ENCODE results near the gene HRH2.

Gene HRH2

DNA sequence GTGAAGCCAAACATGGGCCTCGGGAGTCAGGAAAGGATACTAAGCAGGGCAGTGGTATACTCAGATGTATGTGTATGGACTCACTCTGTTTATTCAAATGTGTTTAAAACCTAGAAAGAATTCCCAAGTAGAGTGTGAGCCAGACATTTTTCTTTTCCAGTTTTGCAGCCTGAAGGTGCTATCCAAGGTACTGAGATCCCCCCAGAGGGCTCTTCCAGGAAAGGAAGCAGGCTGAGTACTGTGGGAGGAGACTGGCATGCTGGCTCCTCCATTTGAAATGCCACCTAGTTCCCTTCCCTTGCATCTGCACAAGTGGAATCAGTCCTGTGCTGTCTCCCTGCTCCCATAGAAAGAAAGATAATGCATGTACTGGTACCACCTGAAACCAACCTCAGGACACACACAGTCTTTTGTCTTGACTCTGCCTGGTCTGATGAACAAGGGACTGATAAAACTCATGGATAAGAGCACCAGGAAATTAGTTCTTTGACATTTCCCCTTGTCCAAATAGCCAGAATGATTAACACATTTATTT lies 85.9 kb downstream of the HRH2 start:
- TF ChIP-seq, protein P1, sequence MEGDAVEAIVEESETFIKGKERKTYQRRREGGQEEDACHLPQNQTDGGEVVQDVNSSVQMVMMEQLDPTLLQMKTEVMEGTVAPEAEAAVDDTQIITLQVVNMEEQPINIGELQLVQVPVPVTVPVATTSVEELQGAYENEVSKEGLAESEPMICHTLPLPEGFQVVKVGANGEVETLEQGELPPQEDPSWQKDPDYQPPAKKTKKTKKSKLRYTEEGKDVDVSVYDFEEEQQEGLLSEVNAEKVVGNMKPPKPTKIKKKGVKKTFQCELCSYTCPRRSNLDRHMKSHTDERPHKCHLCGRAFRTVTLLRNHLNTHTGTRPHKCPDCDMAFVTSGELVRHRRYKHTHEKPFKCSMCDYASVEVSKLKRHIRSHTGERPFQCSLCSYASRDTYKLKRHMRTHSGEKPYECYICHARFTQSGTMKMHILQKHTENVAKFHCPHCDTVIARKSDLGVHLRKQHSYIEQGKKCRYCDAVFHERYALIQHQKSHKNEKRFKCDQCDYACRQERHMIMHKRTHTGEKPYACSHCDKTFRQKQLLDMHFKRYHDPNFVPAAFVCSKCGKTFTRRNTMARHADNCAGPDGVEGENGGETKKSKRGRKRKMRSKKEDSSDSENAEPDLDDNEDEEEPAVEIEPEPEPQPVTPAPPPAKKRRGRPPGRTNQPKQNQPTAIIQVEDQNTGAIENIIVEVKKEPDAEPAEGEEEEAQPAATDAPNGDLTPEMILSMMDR (IDR thresholded peaks at IDR 0.05; ENCODE audit: control insufficient read depth, extremely low read depth, insufficient read depth) = no peak
- no peak for DNase-seq (ENCODE audit: low read depth)
- no peak overlapping the region for H3K4me3 ChIP-seq (ENCODE audit: low read depth, low read length)

DNA sequence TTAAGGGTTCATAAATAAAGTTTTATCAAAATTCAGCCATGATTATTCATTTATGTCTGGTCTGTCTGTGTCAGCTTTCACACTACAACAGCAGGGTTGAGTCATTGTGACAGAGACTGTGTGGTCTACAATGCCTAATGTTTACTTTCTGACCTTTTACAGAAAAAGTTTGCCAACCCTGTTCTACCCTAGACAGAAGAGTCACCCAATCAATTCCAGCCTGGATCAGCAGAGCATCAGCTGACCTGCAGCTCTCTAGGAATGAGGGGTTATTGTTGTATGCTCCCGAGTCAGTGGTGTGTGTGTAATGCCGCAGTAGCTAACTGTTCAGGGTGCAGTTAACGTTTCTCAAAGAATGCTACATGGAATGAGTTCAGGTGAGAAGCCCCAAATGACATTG lies 87.3 kb downstream of the HRH2 start:
- TF ChIP-seq, protein P1 (IDR thresholded peaks at IDR 0.05; ENCODE audit: control insufficient read depth, extremely low read depth, insufficient read depth) = no peak
- no peak for DNase-seq (ENCODE audit: low read depth)

DNA sequence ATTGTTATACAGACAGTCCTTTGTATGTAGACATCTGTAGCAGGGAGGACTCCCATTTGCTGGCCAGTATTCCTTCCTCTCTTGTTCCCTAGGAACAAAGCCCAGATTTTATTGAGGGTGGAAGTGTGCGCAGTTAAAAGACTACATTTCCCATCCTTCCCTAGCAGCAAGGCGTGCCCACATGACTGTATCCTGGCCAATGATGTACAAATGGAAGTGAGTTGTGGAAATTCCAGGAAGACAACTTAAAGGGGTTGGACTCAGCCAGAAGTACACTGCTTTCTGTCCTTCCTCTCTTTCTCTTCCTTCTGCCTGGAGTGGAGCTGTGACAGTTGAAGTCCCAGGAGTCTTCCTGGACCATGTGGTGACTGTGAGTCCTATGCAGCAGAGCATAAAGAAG lies 89.0 kb downstream of the HRH2 start:
- TF ChIP-seq, protein P1 (IDR thresholded peaks at IDR 0.05; ENCODE audit: control insufficient read depth, extremely low read depth, insufficient read depth) = no peak
- H3K4me3 ChIP-seq (ENCODE audit: low read depth, low read length) = no peak overlapping the region
- DNase-seq (ENCODE audit: low read depth) = peak; percentile 15

More for the DNA sequence above, 87.3 kb downstream of the HRH2 start:
- no peak overlapping the region for H3K4me3 ChIP-seq (ENCODE audit: low read depth, low read length)

DNA sequence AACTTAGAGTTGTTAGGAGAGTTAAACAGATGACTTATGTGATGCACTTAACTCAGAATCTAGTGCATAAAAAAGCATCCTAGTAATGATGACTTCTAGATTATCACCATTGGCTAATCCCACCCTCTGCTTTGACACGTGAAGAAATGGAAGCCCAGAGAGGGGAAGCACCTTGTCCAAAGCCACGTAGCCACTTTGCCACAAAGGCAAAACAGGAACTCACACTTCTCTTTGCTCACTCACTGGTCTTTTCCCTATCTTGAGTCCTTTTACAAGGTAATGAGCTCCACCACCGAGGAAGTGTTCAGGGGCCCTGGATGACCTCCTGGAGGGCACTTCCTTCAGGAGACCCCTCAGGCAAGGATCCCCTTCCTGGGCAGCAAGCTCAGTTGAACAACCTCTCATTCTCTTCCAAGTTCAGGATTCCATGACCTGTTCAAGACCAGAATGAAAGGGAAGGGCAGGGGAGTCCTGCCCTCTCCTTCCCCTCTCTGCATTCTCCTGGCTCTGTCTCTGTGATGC lies 89.7 kb downstream of the HRH2 start:
- no peak for DNase-seq (ENCODE audit: low read depth)

DNA sequence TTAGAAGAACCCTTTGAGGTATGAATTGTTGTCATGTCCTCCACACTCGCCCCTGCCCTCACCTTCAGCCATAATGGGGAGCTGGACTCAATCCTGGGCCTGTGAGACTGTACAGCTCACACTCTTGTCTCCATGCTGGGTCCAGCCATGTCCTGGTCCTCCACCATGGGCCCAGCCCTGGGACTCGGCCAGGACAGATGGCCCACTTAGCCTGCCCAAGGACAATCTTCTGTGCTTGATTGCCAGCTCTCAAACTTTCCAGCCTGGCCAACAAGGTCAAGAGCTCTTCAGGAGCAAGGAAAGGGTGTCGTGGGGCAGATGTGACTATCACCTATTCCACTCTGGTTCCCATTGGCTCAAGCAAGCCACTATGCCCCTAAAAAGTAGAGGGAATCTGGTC lies 90.8 kb downstream of the HRH2 start:
- TF ChIP-seq, protein P1 (IDR thresholded peaks at IDR 0.05; ENCODE audit: control insufficient read depth, extremely low read depth, insufficient read depth) = no peak
- no peak overlapping the region for H3K4me3 ChIP-seq (ENCODE audit: low read depth, low read length)
- no peak for DNase-seq (ENCODE audit: low read depth)

More for the DNA sequence above, 89.7 kb downstream of the HRH2 start:
- TF ChIP-seq, protein P1 (IDR thresholded peaks at IDR 0.05; ENCODE audit: control insufficient read depth, extremely low read depth, insufficient read depth) = no peak
- no peak overlapping the region for H3K4me3 ChIP-seq (ENCODE audit: low read depth, low read length)

DNA sequence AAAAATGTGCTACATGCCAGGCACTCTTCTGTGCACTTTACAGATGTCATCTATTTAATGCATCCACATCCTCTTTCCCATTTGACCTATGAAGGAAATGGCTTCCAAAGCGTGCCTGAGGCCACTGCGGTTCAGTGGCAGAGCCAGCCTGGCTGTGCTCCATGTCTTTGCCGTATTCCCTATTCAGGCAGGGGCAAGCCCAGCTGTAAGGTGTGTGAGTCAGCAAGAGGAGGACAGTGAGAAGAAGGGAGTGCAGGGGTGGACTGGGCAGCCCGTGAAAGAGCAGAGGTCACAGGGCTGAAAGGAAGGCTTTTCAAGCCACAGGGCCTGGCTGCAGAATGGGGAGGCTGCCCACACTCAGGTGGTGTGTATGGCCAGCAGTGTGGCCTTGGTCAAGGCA lies 91.7 kb downstream of the HRH2 start:
- DNase-seq (ENCODE audit: low read depth) = no peak
- no peak overlapping the region for H3K4me3 ChIP-seq (ENCODE audit: low read depth, low read length)
- TF ChIP-seq, protein P1 (IDR thresholded peaks at IDR 0.05; ENCODE audit: control insufficient read depth, extremely low read depth, insufficient read depth) = no peak

DNA sequence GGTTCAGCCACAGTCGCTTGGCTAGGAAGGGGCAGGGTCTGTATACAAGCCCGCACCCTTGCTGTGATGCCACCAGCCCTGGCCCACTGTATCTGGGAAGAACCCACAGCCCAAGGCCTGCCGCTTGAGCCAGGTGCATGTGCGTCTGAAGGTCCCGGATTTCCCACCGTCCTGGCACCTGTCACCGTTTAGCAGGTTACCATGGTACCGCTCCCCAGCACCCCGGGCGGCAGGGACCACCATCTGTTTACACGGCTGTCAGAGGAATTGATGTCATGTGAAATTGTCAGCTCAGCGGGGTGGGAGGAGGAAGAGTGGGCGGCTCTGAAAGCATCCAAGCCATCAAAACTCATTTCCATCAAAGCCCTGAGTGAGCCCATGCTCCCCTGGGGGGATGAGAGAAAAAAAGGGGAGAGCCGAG lies 92.7 kb downstream of the HRH2 start:
- no peak overlapping the region for H3K4me3 ChIP-seq (ENCODE audit: low read depth, low read length)
- TF ChIP-seq, protein P1 (IDR thresholded peaks at IDR 0.05; ENCODE audit: control insufficient read depth, extremely low read depth, insufficient read depth) = no peak
- no peak for DNase-seq (ENCODE audit: low read depth)

Measured in LNCaP clone FGC (cell line).